Ramos (cell line): ENCODE measurements around the gene PHLDA3.
"Not testable (repeated sequence)": the region's sequence is repeated elsewhere in the genome, so short reads cannot be mapped to it uniquely, and the experiment has no call there.

ENCODE experiments used
- in situ Hi-C: fragments of 300-500 bp; cut with MboI; formaldehyde crosslinking; loops from one replicate; pipeline ENCODE4 v1.14.3; 2022; ENCODE audit warnings: low sequenced_read_pairs; ENCODE audit not compliant: unreplicated experiment

The PHLDA3 gene

GRCh38 chr1:201489643-201490261, 20.8 kb upstream of the PHLDA3 start:
- in situ Hi-C loops: no loop called here

GRCh38 chr1:201488830-201489589, 20.0 kb upstream of the PHLDA3 start:
- in situ Hi-C loops: no loop called here

GRCh38 chr1:201487742-201488141, 18.8 kb upstream of the PHLDA3 start:
- in situ Hi-C loops: no loop called here

GRCh38 chr1:201486187-201486586, 17.2 kb upstream of the PHLDA3 start:
- in situ Hi-C loops: no loop called here

- in situ Hi-C loops: no loop called here
These were observed 16.3 kb upstream of the PHLDA3 start for GRCh38 chr1:201485184-201485774.

GRCh38 chr1:201483373-201483949, 14.5 kb upstream of the PHLDA3 start:
- in situ Hi-C loops: loop anchor here (5.0 kb wide), 1 partner anchor 34 kb away; no protein-coding TSS in a partner anchor

- in situ Hi-C loops: loop anchor here (5.0 kb wide), 1 partner anchor 35 kb away; no protein-coding TSS in a partner anchor
These were observed 13.8 kb upstream of the PHLDA3 start for GRCh38 chr1:201482755-201483154.

GRCh38 chr1:201481761-201482493, 12.9 kb upstream of the PHLDA3 start:
- in situ Hi-C loops: loop anchor here (5.0 kb wide), 1 partner anchor 35 kb away; no protein-coding TSS in a partner anchor

- in situ Hi-C loops: loop anchor here (5.0 kb wide), 1 partner anchor 36 kb away; no protein-coding TSS in a partner anchor
These were observed 12.0 kb upstream of the PHLDA3 start for GRCh38 chr1:201481004-201481380.

GRCh38 chr1:201480231-201481003, 11.4 kb upstream of the PHLDA3 start:
- in situ Hi-C loops: loop anchor here (5.0 kb wide), 1 partner anchor 37 kb away; no protein-coding TSS in a partner anchor

- in situ Hi-C loops: no loop called here
These were observed 10.3 kb upstream of the PHLDA3 start for GRCh38 chr1:201479201-201479730.

GRCh38 chr1:201478666-201479065, 9.7 kb upstream of the PHLDA3 start:
- in situ Hi-C loops: not testable (repeated sequence)

GRCh38 chr1:201476670-201477344, 7.8 kb upstream of the PHLDA3 start:
- in situ Hi-C loops: no loop called here

GRCh38 chr1:201475915-201476669, 7.1 kb upstream of the PHLDA3 start:
- in situ Hi-C loops: no loop called here

- in situ Hi-C loops: no loop called here
These were observed 6.1 kb upstream of the PHLDA3 start for GRCh38 chr1:201475130-201475529.

- in situ Hi-C loops: no loop called here
These were observed 4.3 kb upstream of the PHLDA3 start for GRCh38 chr1:201473296-201473695.

GRCh38 chr1:201472321-201472720, 3.3 kb upstream of the PHLDA3 start:
- in situ Hi-C loops: not testable (repeated sequence)

- in situ Hi-C loops: no loop called here
These were observed 2.8 kb upstream of the PHLDA3 start for GRCh38 chr1:201471772-201472171.
